Transverse colon (tissue), 4 donors: Measurements from ENCODE around the gene SDK1. TPM values are rescaled to one million over a fixed set of nuclear protein-coding genes. Genes with fewer than 3 reads are reported as not detected.

Experiments used
- DNase-seq: peaks from one replicate; pipeline ENCODE4 v3.0.0-alpha.2; 2019
- H3K27ac ChIP-seq, 4 donors: fragments of 200-600 bp; sonication (generic); 2 replicates each; pipeline ENCODE4 v1.5.1; 2016 to 2018; ENCODE audit warnings: inconsistent platforms in 4 of 4
- H3K27me3 ChIP-seq: fragments of 200-600 bp; sonication (generic); 2 replicates; pipeline ENCODE4 v1.5.1; 2017; ENCODE audit warnings: inconsistent platforms
- H3K36me3 ChIP-seq, 4 donors: fragments of 200-600 bp; sonication (generic); 2 replicates each; pipeline ENCODE4 v1.5.1; 2017 to 2019; ENCODE audit warnings: inconsistent platforms in 4 of 4
- H3K4me1 ChIP-seq, 4 donors: fragments of 200-600 bp; sonication (generic); 2 replicates each; pipeline ENCODE4 v1.5.1; 2017 to 2020; ENCODE audit warnings: inconsistent platforms in 4 of 4
- H3K4me3 ChIP-seq, 4 donors: fragments of 200-600 bp; sonication (generic); 1 replicate in 1 of 4; 2 replicates in 3 of 4; pipeline versions ENCODE4 v1.5.1 to v1.6.1; 2017 to 2019; ENCODE audit warnings: inconsistent platforms in 4 of 4
- H3K9me3 ChIP-seq, 2 donors: fragments of 200-600 bp; sonication (generic); 2 replicates each; pipeline ENCODE4 v1.5.1; 2017 to 2019; ENCODE audit warnings: inconsistent platforms in 2 of 2
- CTCF ChIP-seq, 5 experiments: fragments of 200-600 bp in 3 of 5; fragments of 450-650 bp in 2 of 5; sonication (generic) in 3 of 5; IDR thresholded peaks; 1 replicate in 2 of 5; 2 replicates in 3 of 5; pipeline ENCODE4 v1.5.1; 2016 to 2017; ENCODE audit warnings: antibody characterized with exemption in 5 of 5, inconsistent platforms in 3 of 5, mild to moderate bottlenecking in 2 of 5, moderate library complexity in 1 of 5
- EP300 ChIP-seq: sonication (generic); formaldehyde crosslinking; IDR thresholded peaks from one replicate; pipeline ENCODE4 v1.6.1; 2017; ENCODE audit warnings: antibody characterized with exemption, low read depth
- POLR2A ChIP-seq: fragments of 450-650 bp; IDR thresholded peaks from one replicate; pipeline ENCODE4 v1.6.1; 2016; ENCODE audit warnings: antibody characterized with exemption, mild to moderate bottlenecking, moderate library complexity
- POLR2AphosphoS5 ChIP-seq, 3 donors: sonication (generic); formaldehyde crosslinking; IDR thresholded peaks; one replicate each; pipeline ENCODE4 v1.6.1; 2016; ENCODE audit warnings: antibody characterized with exemption in 3 of 3
- WGBS, 2 donors: methylation state at CpG; one replicate each; pipeline ENCODE4 v1.1.5; 2018; ENCODE audit warnings: low coverage in 1 of 2; 5-methylcytosine and 5-hydroxymethylcytosine counted together
- in situ Hi-C, 4 donors: fragments of 200-750 bp; cut with MboI; loops; one replicate each; pipeline versions ENCODE4 v1.15.0 to v1.15.1; 2017; ENCODE audit warnings: low sequenced_read_pairs in 3 of 4, low pct_ligation_motif_present in 1 of 4, low pct_unique_long_range_greater_than_20kb in 1 of 4
- intact Hi-C: fragments of 100-400 bp; cut with DNase I; formaldehyde crosslinking; loops from one replicate; pipeline ENCODE4 v1.15.1; 2023; ENCODE audit warnings: low total_unique reads
- total RNA-seq, 4 donors: library from RNA; depleted of rRNA; stranded (reverse); fragments of >200 nt; gene quantifications; one replicate each; pipeline ENCODE4 v1.1.0, GENCODE V29; 2016

The SDK1 gene
- total RNA-seq, 4 donors from 2014 or later, result 4.0 to 8.6 (median 5.4) TPM

GRCh38 chr7:4058158-4058557 lies 757.1 kb downstream of the SDK1 start:
- intact Hi-C loops, result no loop called here
- Histone ChIP-seq H3K36me3 (no peaks in the 10 kb centered on the region), H3K27me3 (no peaks in the 10 kb centered on the region), H3K4me1 (no peaks in the 10 kb centered on the region), H3K4me3 (no peak overlapping the region), H3K27ac (no peak overlapping the region), H3K9me3 (peaks cover 0 to 4% of the 10 kb centered on the region in 2 donors)
- TF ChIP-seq CTCF (IDR thresholded peaks at IDR 0.05) (no peak), POLR2A (no peak)
- in situ Hi-C loops, result no loop called here
- no peak for DNase-seq
- WGBS, 2 donors, result 85 to 92% methylated on average over 1 of the region's 1 CpG

GRCh38 chr7:4065190-4065589 lies 764.1 kb downstream of the SDK1 start:
- 13 to 15% methylated on average over 5 of the region's 5 CpGs for WGBS, 2 donors
- in situ Hi-C loops (no loop called here), intact Hi-C loops (no loop called here)
- DNase-seq, result no peak
- Histone ChIP-seq H3K27me3 (no peaks in the 10 kb centered on the region), H3K4me1 (no peaks in the 10 kb centered on the region), H3K36me3 (no peaks in the 10 kb centered on the region), H3K27ac (no peak overlapping the region), H3K9me3 (peaks cover 0 to 4% of the 10 kb centered on the region in 2 donors), H3K4me3 (no peak overlapping the region)
- TF ChIP-seq POLR2AphosphoS5 (IDR thresholded peaks at IDR 0.05), result no peak
- no peak for TF ChIP-seq CTCF (IDR thresholded peaks at IDR 0.05)
- TF ChIP-seq EP300, result no peak
- TF ChIP-seq POLR2A, result no peak

GRCh38 chr7:4066206-4066605 lies 765.2 kb downstream of the SDK1 start:
- intact Hi-C loops (no loop called here), in situ Hi-C loops (no loop called here)
- no peak for TF ChIP-seq CTCF (IDR thresholded peaks at IDR 0.05)
- no peak for TF ChIP-seq POLR2AphosphoS5 (IDR thresholded peaks at IDR 0.05)
- TF ChIP-seq POLR2A, result no peak
- no peak for TF ChIP-seq EP300
- no peak for DNase-seq
- no peak overlapping the region for H3K4me3 ChIP-seq
- WGBS, 2 donors, result 57 to 85% methylated on average over 1 to 10 of the region's 10 CpGs
- no peaks in the 10 kb centered on the region for H3K4me1 ChIP-seq
- H3K27me3 ChIP-seq, result no peaks in the 10 kb centered on the region
- H3K27ac ChIP-seq, result no peak overlapping the region
- no peaks in the 10 kb centered on the region for H3K36me3 ChIP-seq
- peaks cover 0 to 4% of the 10 kb centered on the region in 2 donors for H3K9me3 ChIP-seq

GRCh38 chr7:4066626-4067475 lies 765.8 kb downstream of the SDK1 start:
- in situ Hi-C loops, result no loop called here
- Histone ChIP-seq H3K4me1 (no peaks in the 10 kb centered on the region), H3K36me3 (no peaks in the 10 kb centered on the region), H3K27me3 (no peaks in the 10 kb centered on the region), H3K27ac (no peak overlapping the region), H3K9me3 (peaks cover 0 to 4% of the 10 kb centered on the region in 2 donors), H3K4me3 (no peak overlapping the region)
- intact Hi-C loops, result no loop called here
- DNase-seq, result no peak
- no peak for TF ChIP-seq CTCF (IDR thresholded peaks at IDR 0.05)
- TF ChIP-seq POLR2AphosphoS5 (IDR thresholded peaks at IDR 0.05), result no peak
- no peak for TF ChIP-seq POLR2A
- no peak for TF ChIP-seq EP300
- WGBS, 2 donors, result 80 to 83% methylated on average over 8 to 21 of the region's 21 CpGs
